HepG2 (cell line): Measurements from ENCODE around the gene SCART1. TPM values are rescaled to one million over a fixed set of nuclear protein-coding genes. Genes with fewer than 3 reads are reported as not detected.

Source experiments
- ATAC-seq: fragments of 200-7000 bp; cut with Tn5 transposase; 3 replicates; pipeline ENCODE4 v1.9.1; 2020; ENCODE audit warnings: mild to moderate bottlenecking, moderate library complexity
- BruUV-seq: library from RNA; stranded (reverse); fragments of 400-500 nt; replicated peaks from 2 replicates; lab custom pipeline; 2021; lab: Mats Ljungman, UMichigan
- CTCF ChIA-PET: fragments of 300-600 bp; formaldehyde crosslinking; extraction: SDS; loops from one replicate; lab custom pipeline; 2021; ENCODE audit warnings: low total read pairs, inconsistent platforms, low intra/inter-chr PET ratio; lab: Yijun Ruan, JAX
- POLR2A ChIA-PET: fragments of 350-600 bp; sonication (Branson Sonifier 250); formaldehyde crosslinking; loops from one replicate; lab custom pipeline; 2020; ENCODE audit warnings: antibody characterized with exemption, inconsistent platforms; lab: Yijun Ruan, JAX
- DNase-seq: peaks from one replicate; pipeline ENCODE4 v3.0.0-alpha.2; 2015; ENCODE audit warnings: low spot score
- FAIRE-seq: peaks from 3 replicates; lab custom pipeline; 2011; peaks lifted over from hg19 to GRCh38; lab: Jason Lieb, UNC
- H2AFZ ChIP-seq: one replicate; pipeline ENCODE4 v1.6.1; 2011; ENCODE audit warnings: low read length, inconsistent platforms
- H3K27ac ChIP-seq: fragments of 300-600 bp; 3 replicates; pipeline ENCODE4 v1.8.0; 2011; ENCODE audit warnings: mixed run types, mild to moderate bottlenecking, mixed read lengths, low read length, inconsistent platforms; ENCODE audit not compliant: insufficient read depth; ENCODE audit errors: extremely low read length
- H3K27me3 ChIP-seq, 2 experiments: fragments of 200-600 bp in 1 of 2; 2 replicates in 1 of 2; 3 replicates in 1 of 2; pipeline versions ENCODE4 v1.6.0 to v1.8.0; 2011; ENCODE audit warnings: low read length in 2 of 2, mild to moderate bottlenecking in 2 of 2, moderate library complexity in 2 of 2, inconsistent platforms in 1 of 2; ENCODE audit not compliant: insufficient read depth in 2 of 2, control insufficient read depth in 1 of 2
- H3K36me3 ChIP-seq, 2 experiments: fragments of 200-600 bp in 1 of 2; replicated peaks in 1 of 2; 2 replicates in 1 of 2; 3 replicates in 1 of 2; pipeline versions ENCODE4 v1.5.1 to v1.8.0; 2011; ENCODE audit warnings: low read length in 2 of 2, inconsistent platforms in 1 of 2; ENCODE audit not compliant: insufficient read depth in 2 of 2, control insufficient read depth in 1 of 2
- H3K4me1 ChIP-seq: 2 replicates; pipeline ENCODE4 v1.5.1; 2012; ENCODE audit warnings: low read length, inconsistent platforms; ENCODE audit not compliant: insufficient read depth
- H3K4me2 ChIP-seq: 2 replicates; pipeline ENCODE4 v1.6.0; 2011; ENCODE audit warnings: low read depth, low read length, inconsistent platforms
- H3K4me3 ChIP-seq, 3 experiments: fragments of 200-600 bp in 1 of 3; sonication (generic), shearing (Covaris generic) in 1 of 3; replicated peaks in 1 of 3; 2 replicates each; pipeline ENCODE4 v1.5.1; 2011 to 2016; ENCODE audit warnings: low read length in 3 of 3, inconsistent platforms in 2 of 3, low read depth in 2 of 3, mild to moderate bottlenecking in 2 of 3, control low read depth in 1 of 3, mixed read lengths in 1 of 3; ENCODE audit not compliant: insufficient read depth in 1 of 3
- H3K79me2 ChIP-seq: one replicate; pipeline ENCODE4 v1.6.1; 2011; ENCODE audit warnings: low read length, inconsistent platforms; ENCODE audit not compliant: insufficient read depth
- H3K9ac ChIP-seq: 2 replicates; pipeline ENCODE4 v1.6.0; 2011; ENCODE audit warnings: mild to moderate bottlenecking, low read depth, low read length, inconsistent platforms; ENCODE audit not compliant: insufficient read depth
- H3K9me3 ChIP-seq: 2 replicates; pipeline ENCODE4 v1.5.1; 2012; ENCODE audit warnings: mild to moderate bottlenecking, low read length
- H4K20me1 ChIP-seq: 2 replicates; pipeline ENCODE4 v1.6.0; 2011; ENCODE audit warnings: inconsistent platforms, mild to moderate bottlenecking, low read length, moderate library complexity; ENCODE audit not compliant: insufficient read depth
- MYNN ChIP-seq: sonication (generic); formaldehyde crosslinking; IDR thresholded peaks from 2 replicates; pipeline ENCODE4 v1.4.0; 2020; ENCODE audit warnings: mild to moderate bottlenecking, low read depth, missing genetic modification reagents
- NR1H2 ChIP-seq: sonication (generic); formaldehyde crosslinking; IDR thresholded peaks from 2 replicates; pipeline ENCODE4 v1.8.1; 2022; ENCODE audit warnings: low read depth, missing genetic modification reagents, borderline replicate concordance
- PHB2 ChIP-seq: fragments of 450-650 bp; IDR thresholded peaks from 2 replicates; pipeline ENCODE4 v1.6.1; 2018; ENCODE audit not compliant: partially characterized antibody
- TARDBP ChIP-seq: sonication (generic); formaldehyde crosslinking; IDR thresholded peaks from 2 replicates; pipeline ENCODE4 v1.8.0; 2022; ENCODE audit warnings: mild to moderate bottlenecking, missing genetic modification reagents
- THAP11 ChIP-seq: IDR thresholded peaks from 2 replicates; pipeline ENCODE4 v1.6.1; 2016; ENCODE audit warnings: missing biosample characterization, missing genetic modification reagents
- ZBTB3 ChIP-seq: sonication (generic); formaldehyde crosslinking; IDR thresholded peaks from 2 replicates; pipeline ENCODE4 v1.4.0; 2020; ENCODE audit warnings: low read depth, mild to moderate bottlenecking, moderate library complexity, missing genetic modification reagents, borderline replicate concordance
- WGBS: methylation state at CpG from one replicate; pipeline ENCODE4 v1.1.6; 2017; ENCODE audit warnings: low lambda C conversion rate; 5-methylcytosine and 5-hydroxymethylcytosine counted together
- in situ Hi-C: cut with HindIII; loops from 2 replicates; pipeline ENCODE4 v1.10.0; 2017; ENCODE audit warnings: low pct_unique_long_range_greater_than_20kb; ENCODE audit not compliant: extremely low pct_ligation_motif_present
- intact Hi-C: fragments of 100-400 bp; cut with micrococcal nuclease; formaldehyde crosslinking; loops from one replicate; pipeline ENCODE4 v1.10.0; 2022; ENCODE audit not compliant: unreplicated experiment
- polyA plus RNA-seq, 8 experiments: library from polyadenylated mRNA; depleted of rRNA in 3 of 8; stranded (reverse) in 7 of 8; unstranded in 1 of 8; fragments of >200 nt; fragmentation: Illumina TruSeq in 4 of 8; extraction: Trizol in 4 of 8; gene quantifications; 2 replicates each; pipeline versions ENCODE4 v1.2.1 to v1.2.3, GENCODE V29; 2011 to 2016; ENCODE audit warnings: low read depth in 4 of 8, missing spikeins in 1 of 8, mixed read lengths in 1 of 8; ENCODE audit not compliant: insufficient read depth in 1 of 8
- total RNA-seq, 5 experiments: library from RNA; depleted of rRNA; stranded (reverse); fragments of >200 nt; fragmentation: Illumina TruSeq; extraction: Trizol; gene quantifications; 2 replicates each; pipeline ENCODE4 v1.2.3, GENCODE V29; 2016; ENCODE audit warnings: low read depth in 1 of 5
- TF ChIP-seq, protein P1 (sequence below): sonication (generic); formaldehyde crosslinking; IDR thresholded peaks from 2 replicates; pipeline ENCODE4 v1.5.0; 2020; ENCODE audit warnings: mild to moderate bottlenecking, missing genetic modification reagents
- TF ChIP-seq, protein P2 (sequence below), 2 experiments: sonication (generic) in 1 of 2; formaldehyde crosslinking in 1 of 2; IDR thresholded peaks; 2 replicates each; pipeline versions ENCODE4 v1.5.1 to v1.6.1; 2011 to 2020; ENCODE audit warnings: borderline replicate concordance in 1 of 2, low read depth in 1 of 2, low read length in 1 of 2, mild to moderate bottlenecking in 1 of 2, missing genetic modification reagents in 1 of 2, moderate library complexity in 1 of 2

SCART1 gene
- total and polyA plus RNA-seq, 2 of the 13 experiments (the other 11 are each of a cell fraction or from before 2014, with no cell fraction given), result 0.46 to 1.1 TPM

GRCh38 chr10:133445751-133446708 is 7.7 kb upstream of the SCART1 start:
- ChIA-PET CTCF (no interaction called here), POLR2A (no interaction called here)
- intact Hi-C loops, result no loop called here
- H3K36me3 ChIP-seq, result no peaks in the 10 kb centered on the region
- H3K9me3 ChIP-seq, result peaks cover 27% of the 10 kb centered on the region
- WGBS, result 83% methylated on average over 30 of the region's 80 CpGs
- FAIRE-seq (no peak), ATAC-seq (no peak), DNase-seq (no peak)
- H2AFZ ChIP-seq, result no peak overlapping the region
- BruUV-seq, result no TSS peak
- no peaks in the 10 kb centered on the region for H3K4me1 ChIP-seq
- no peak for TF ChIP-seq MYNN (CRISPR knock-in tag)
- no peak overlapping the region for H3K9ac ChIP-seq
- no peak overlapping the region for H3K27ac ChIP-seq
- H4K20me1 ChIP-seq, result no peaks in the 10 kb centered on the region
- no peaks in the 10 kb centered on the region for H3K27me3 ChIP-seq
- no peak overlapping the region for H3K4me2 ChIP-seq
- no peak overlapping the region for H3K4me3 ChIP-seq
- no peaks in the 10 kb centered on the region for H3K79me2 ChIP-seq
- in situ Hi-C loops, result no loop called here

- Histone ChIP-seq H3K27me3 (no peaks in the 10 kb centered on the region), H2AFZ (no peak overlapping the region), H4K20me1 (no peaks in the 10 kb centered on the region), H3K4me1 (no peaks in the 10 kb centered on the region), H3K9me3 (peaks cover 27% of the 10 kb centered on the region), H3K9ac (no peak overlapping the region), H3K27ac (no peak overlapping the region), H3K4me3 (no peak overlapping the region), H3K4me2 (no peak overlapping the region), H3K79me2 (no peaks in the 10 kb centered on the region), H3K36me3 (no peaks in the 10 kb centered on the region)
- DNase-seq (no peak), FAIRE-seq (no peak), ATAC-seq (no peak)
- ChIA-PET POLR2A (no interaction called here), CTCF (no interaction called here)
- intact Hi-C loops (no loop called here), in situ Hi-C loops (no loop called here)
- no TSS peak for BruUV-seq
- 49% methylated on average over 11 of the region's 11 CpGs for WGBS
- TF ChIP-seq TARDBP (CRISPR knock-in tag) (no peak), PHB2 (no peak), NR1H2 (CRISPR knock-in tag) (no peak), ZBTB3 (CRISPR knock-in tag) (no peak), THAP11 (CRISPR knock-in tag) (no peak)
- TF ChIP-seq, protein P1, sequence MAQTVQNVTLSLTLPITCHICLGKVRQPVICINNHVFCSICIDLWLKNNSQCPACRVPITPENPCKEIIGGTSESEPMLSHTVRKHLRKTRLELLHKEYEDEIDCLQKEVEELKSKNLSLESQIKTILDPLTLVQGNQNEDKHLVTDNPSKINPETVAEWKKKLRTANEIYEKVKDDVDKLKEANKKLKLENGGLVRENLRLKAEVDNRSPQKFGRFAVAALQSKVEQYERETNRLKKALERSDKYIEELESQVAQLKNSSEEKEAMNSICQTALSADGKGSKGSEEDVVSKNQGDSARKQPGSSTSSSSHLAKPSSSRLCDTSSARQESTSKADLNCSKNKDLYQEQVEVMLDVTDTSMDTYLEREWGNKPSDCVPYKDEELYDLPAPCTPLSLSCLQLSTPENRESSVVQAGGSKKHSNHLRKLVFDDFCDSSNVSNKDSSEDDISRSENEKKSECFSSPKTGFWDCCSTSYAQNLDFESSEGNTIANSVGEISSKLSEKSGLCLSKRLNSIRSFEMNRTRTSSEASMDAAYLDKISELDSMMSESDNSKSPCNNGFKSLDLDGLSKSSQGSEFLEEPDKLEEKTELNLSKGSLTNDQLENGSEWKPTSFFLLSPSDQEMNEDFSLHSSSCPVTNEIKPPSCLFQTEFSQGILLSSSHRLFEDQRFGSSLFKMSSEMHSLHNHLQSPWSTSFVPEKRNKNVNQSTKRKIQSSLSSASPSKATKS, result no peak
- TF ChIP-seq, protein P2, sequence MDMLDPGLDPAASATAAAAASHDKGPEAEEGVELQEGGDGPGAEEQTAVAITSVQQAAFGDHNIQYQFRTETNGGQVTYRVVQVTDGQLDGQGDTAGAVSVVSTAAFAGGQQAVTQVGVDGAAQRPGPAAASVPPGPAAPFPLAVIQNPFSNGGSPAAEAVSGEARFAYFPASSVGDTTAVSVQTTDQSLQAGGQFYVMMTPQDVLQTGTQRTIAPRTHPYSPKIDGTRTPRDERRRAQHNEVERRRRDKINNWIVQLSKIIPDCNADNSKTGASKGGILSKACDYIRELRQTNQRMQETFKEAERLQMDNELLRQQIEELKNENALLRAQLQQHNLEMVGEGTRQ (IDR thresholded peaks at IDR 0.05; ENCODE audit: low read depth, low read length), result no peak
- TF ChIP-seq, protein P2 (CRISPR knock-in tag; IDR thresholded peaks at IDR 0.05; ENCODE audit: borderline replicate concordance), result no peak
These were observed 6.8 kb upstream of the SCART1 start for GRCh38 chr10:133446979-133447378.
